MM.1S (cell line): Measurements from ENCODE around the gene SYNJ1.

Experiments used
- CTCF ChIP-seq: fragments of 300-600 bp; sonication (generic); IDR thresholded peaks from 2 replicates; pipeline ENCODE4 v1.5.1; 2016; ENCODE audit warnings: antibody characterized with exemption, low read length, mixed read lengths
- EZH2 ChIP-seq: fragments of 300-600 bp; sonication (generic); optimal IDR thresholded peaks from 2 replicates; pipeline ENCODE3; 2017; ENCODE audit warnings: low read depth, mild to moderate bottlenecking, antibody characterized with exemption, low read length, mixed read lengths
- EZH2phosphoT487 ChIP-seq: fragments of 300-600 bp; sonication (generic); IDR thresholded peaks from 2 replicates; pipeline ENCODE4 v1.6.1; 2018; ENCODE audit warnings: antibody characterized with exemption, low read length

- no peak for TF ChIP-seq CTCF
- no peak for TF ChIP-seq EZH2
- no peak for TF ChIP-seq EZH2phosphoT487
Observed at GRCh38 chr21:32702702-32703101, 25.1 kb downstream of the SYNJ1 start.
